SK-N-SH treated with all-trans-retinoic acid at 6 μM for 48 hours (cell line): ENCODE measurements around the gene GRM4.

ENCODE experiments used
- RARB ChIP-seq: fragments of 250-450 bp; sonication (Bioruptor Pico); IDR thresholded peaks from 2 replicates; pipeline ENCODE4 v1.8.0; 2021; ENCODE audit warnings: mild to moderate bottlenecking, moderate library complexity
- SNAI2 ChIP-seq: fragments of 250-450 bp; sonication (Bioruptor Pico); IDR thresholded peaks from 2 replicates; pipeline ENCODE4 v1.5.0; 2020; ENCODE audit warnings: mild to moderate bottlenecking, moderate library complexity

DNA sequence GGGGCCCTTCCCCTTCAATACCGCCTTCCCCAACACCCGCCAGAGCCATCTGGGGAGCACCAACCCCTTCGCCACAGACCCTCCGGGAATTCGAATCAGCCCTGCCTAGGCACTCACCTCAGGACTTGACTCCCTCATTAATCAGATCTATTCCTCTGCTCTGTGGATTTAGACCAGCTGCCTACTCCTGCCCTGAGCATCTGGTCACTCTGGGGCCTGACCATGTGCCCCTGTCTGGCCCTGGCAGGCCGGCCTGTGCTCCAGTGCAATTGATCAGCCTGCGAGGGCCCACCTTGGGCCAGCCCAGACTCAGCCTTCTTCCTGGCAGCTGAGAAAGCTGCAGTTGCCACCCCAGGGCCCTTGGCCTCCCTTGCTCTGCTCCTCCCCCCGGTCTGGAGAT is 46.0 kb downstream of the GRM4 start:
- TF ChIP-seq RARB (CRISPR knock-in tag) (no peak), SNAI2 (CRISPR knock-in tag) (no peak)
